HepG2 (cell line): ENCODE data around the gene HS6ST1. TPM values are rescaled to one million over a fixed set of nuclear protein-coding genes. Genes with fewer than 3 reads are reported as not detected.

ENCODE experiments used
- ATAC-seq: fragments of 200-7000 bp; cut with Tn5 transposase; 3 replicates; pipeline ENCODE4 v1.9.1; 2020; ENCODE audit warnings: mild to moderate bottlenecking, moderate library complexity
- Bru-seq: library from RNA; stranded (reverse); fragments of 400-500 nt; gene quantifications from one replicate; lab custom pipeline; 2021; lab: Mats Ljungman, UMichigan
- BruChase-seq, 2 experiments: library from RNA; stranded (reverse); fragments of 400-500 nt; gene quantifications; one replicate each; lab custom pipeline; 2021; lab: Mats Ljungman, UMichigan
- BruUV-seq: library from RNA; stranded (reverse); fragments of 400-500 nt; replicated peaks from 2 replicates; lab custom pipeline; 2021; lab: Mats Ljungman, UMichigan
- CTCF ChIA-PET: fragments of 300-600 bp; formaldehyde crosslinking; extraction: SDS; loops from one replicate; lab custom pipeline; 2021; ENCODE audit warnings: low total read pairs, inconsistent platforms, low intra/inter-chr PET ratio; lab: Yijun Ruan, JAX
- POLR2A ChIA-PET: fragments of 350-600 bp; sonication (Branson Sonifier 250); formaldehyde crosslinking; loops from one replicate; lab custom pipeline; 2020; ENCODE audit warnings: antibody characterized with exemption, inconsistent platforms; lab: Yijun Ruan, JAX
- DNase-seq: peaks from one replicate; pipeline ENCODE4 v3.0.0-alpha.2; 2015; ENCODE audit warnings: low spot score
- FAIRE-seq: peaks from 3 replicates; lab custom pipeline; 2011; peaks lifted over from hg19 to GRCh38; lab: Jason Lieb, UNC
- H2AFZ ChIP-seq: one replicate; pipeline ENCODE4 v1.6.1; 2011; ENCODE audit warnings: low read length, inconsistent platforms
- H3K27ac ChIP-seq: fragments of 300-600 bp; 3 replicates; pipeline ENCODE4 v1.8.0; 2011; ENCODE audit warnings: mixed run types, mild to moderate bottlenecking, mixed read lengths, low read length, inconsistent platforms; ENCODE audit not compliant: insufficient read depth; ENCODE audit errors: extremely low read length
- H3K27me3 ChIP-seq, 2 experiments: fragments of 200-600 bp in 1 of 2; 2 replicates in 1 of 2; 3 replicates in 1 of 2; pipeline versions ENCODE4 v1.6.0 to v1.8.0; 2011; ENCODE audit warnings: low read length in 2 of 2, mild to moderate bottlenecking in 2 of 2, moderate library complexity in 2 of 2, inconsistent platforms in 1 of 2; ENCODE audit not compliant: insufficient read depth in 2 of 2, control insufficient read depth in 1 of 2
- H3K36me3 ChIP-seq, 2 experiments: fragments of 200-600 bp in 1 of 2; replicated peaks in 1 of 2; 2 replicates in 1 of 2; 3 replicates in 1 of 2; pipeline versions ENCODE4 v1.5.1 to v1.8.0; 2011; ENCODE audit warnings: low read length in 2 of 2, inconsistent platforms in 1 of 2; ENCODE audit not compliant: insufficient read depth in 2 of 2, control insufficient read depth in 1 of 2
- H3K4me1 ChIP-seq: 2 replicates; pipeline ENCODE4 v1.5.1; 2012; ENCODE audit warnings: low read length, inconsistent platforms; ENCODE audit not compliant: insufficient read depth
- H3K4me2 ChIP-seq: 2 replicates; pipeline ENCODE4 v1.6.0; 2011; ENCODE audit warnings: low read depth, low read length, inconsistent platforms
- H3K4me3 ChIP-seq, 3 experiments: fragments of 200-600 bp in 1 of 3; sonication (generic), shearing (Covaris generic) in 1 of 3; replicated peaks in 1 of 3; 2 replicates each; pipeline ENCODE4 v1.5.1; 2011 to 2016; ENCODE audit warnings: low read length in 3 of 3, inconsistent platforms in 2 of 3, low read depth in 2 of 3, mild to moderate bottlenecking in 2 of 3, control low read depth in 1 of 3, mixed read lengths in 1 of 3; ENCODE audit not compliant: insufficient read depth in 1 of 3
- H3K79me2 ChIP-seq: one replicate; pipeline ENCODE4 v1.6.1; 2011; ENCODE audit warnings: low read length, inconsistent platforms; ENCODE audit not compliant: insufficient read depth
- H3K9ac ChIP-seq: 2 replicates; pipeline ENCODE4 v1.6.0; 2011; ENCODE audit warnings: mild to moderate bottlenecking, low read depth, low read length, inconsistent platforms; ENCODE audit not compliant: insufficient read depth
- H3K9me3 ChIP-seq: 2 replicates; pipeline ENCODE4 v1.5.1; 2012; ENCODE audit warnings: mild to moderate bottlenecking, low read length
- H4K20me1 ChIP-seq: 2 replicates; pipeline ENCODE4 v1.6.0; 2011; ENCODE audit warnings: inconsistent platforms, mild to moderate bottlenecking, low read length, moderate library complexity; ENCODE audit not compliant: insufficient read depth
- MTA3 ChIP-seq: sonication (generic); formaldehyde crosslinking; IDR thresholded peaks from 2 replicates; pipeline ENCODE4 v1.4.0; 2020; ENCODE audit warnings: missing genetic modification reagents
- POLR2G ChIP-seq: fragments of 200-400 bp; formaldehyde crosslinking; IDR thresholded peaks from 2 replicates; pipeline ENCODE4 v1.6.1; 2018; ENCODE audit warnings: mild to moderate bottlenecking, low read depth, low read length, moderate library complexity
- RBFOX2 ChIP-seq: fragments of 200-400 bp; formaldehyde crosslinking; IDR thresholded peaks from 2 replicates; pipeline ENCODE4 v1.6.1; 2017; ENCODE audit warnings: low read depth, mild to moderate bottlenecking, low read length
- RFXAP ChIP-seq: sonication (generic); formaldehyde crosslinking; IDR thresholded peaks from 2 replicates; pipeline ENCODE4 v1.4.0; 2020; ENCODE audit warnings: missing genetic modification reagents, borderline replicate concordance
- SIX4 ChIP-seq: sonication (generic); formaldehyde crosslinking; IDR thresholded peaks from 2 replicates; pipeline ENCODE4 v1.4.0; 2020; ENCODE audit warnings: missing genetic modification reagents
- SP5 ChIP-seq: IDR thresholded peaks from 2 replicates; pipeline ENCODE4 v1.6.1; 2016; ENCODE audit warnings: low read depth, borderline replicate concordance
- SYNCRIP ChIP-seq: fragments of 200-400 bp; formaldehyde crosslinking; IDR thresholded peaks from 2 replicates; pipeline ENCODE4 v1.6.1; 2018; ENCODE audit warnings: mild to moderate bottlenecking, low read depth, low read length; ENCODE audit not compliant: insufficient read depth
- ZNF382 ChIP-seq: sonication (generic); formaldehyde crosslinking; IDR thresholded peaks from 2 replicates; pipeline ENCODE4 v1.5.0; 2020; ENCODE audit warnings: missing genetic modification reagents, mild to moderate bottlenecking, borderline replicate concordance
- ZNF446 ChIP-seq: sonication (generic); formaldehyde crosslinking; IDR thresholded peaks from 2 replicates; pipeline ENCODE4 v1.5.0; 2020; ENCODE audit warnings: mild to moderate bottlenecking, missing genetic modification reagents
- ZNF557 ChIP-seq: sonication (generic); formaldehyde crosslinking; IDR thresholded peaks from 2 replicates; pipeline ENCODE4 v1.4.0; 2020; ENCODE audit warnings: missing genetic modification reagents
- ZNF746 ChIP-seq: sonication (generic); formaldehyde crosslinking; IDR thresholded peaks from 2 replicates; pipeline ENCODE4 v1.8.0; 2022; ENCODE audit warnings: mild to moderate bottlenecking, missing genetic modification reagents
- ZNF777 ChIP-seq: sonication (generic); formaldehyde crosslinking; IDR thresholded peaks from 2 replicates; pipeline ENCODE4 v1.4.0; 2020; ENCODE audit warnings: missing genetic modification reagents
- WGBS: methylation state at CpG from one replicate; pipeline ENCODE4 v1.1.6; 2017; ENCODE audit warnings: low lambda C conversion rate; 5-methylcytosine and 5-hydroxymethylcytosine counted together
- in situ Hi-C: cut with HindIII; loops from 2 replicates; pipeline ENCODE4 v1.10.0; 2017; ENCODE audit warnings: low pct_unique_long_range_greater_than_20kb; ENCODE audit not compliant: extremely low pct_ligation_motif_present
- intact Hi-C: fragments of 100-400 bp; cut with micrococcal nuclease; formaldehyde crosslinking; loops from one replicate; pipeline ENCODE4 v1.10.0; 2022; ENCODE audit not compliant: unreplicated experiment
- long read RNA-seq, 2 experiments: library from RNA in 1 of 2; library from polyadenylated mRNA in 1 of 2; stranded (forward) in 1 of 2; unstranded in 1 of 2; transcript quantifications; one replicate each; pipeline ENCODE4 v2.0.0, GENCODE V29; 2019 to 2022
- polyA minus RNA-seq, 3 experiments: library from RNA; depleted of rRNA, polyadenylated mRNA; stranded (reverse); fragments of >200 nt; gene quantifications; 2 replicates each; pipeline ENCODE4 v1.2.3, GENCODE V29; 2011; ENCODE audit warnings: low replicate concordance in 1 of 3
- polyA plus RNA-seq, 8 experiments: library from polyadenylated mRNA; depleted of rRNA in 3 of 8; stranded (reverse) in 7 of 8; unstranded in 1 of 8; fragments of >200 nt; fragmentation: Illumina TruSeq in 4 of 8; extraction: Trizol in 4 of 8; gene quantifications; 2 replicates each; pipeline versions ENCODE4 v1.2.1 to v1.2.3, GENCODE V29; 2011 to 2016; ENCODE audit warnings: low read depth in 4 of 8, missing spikeins in 1 of 8, mixed read lengths in 1 of 8; ENCODE audit not compliant: insufficient read depth in 1 of 8
- total RNA-seq, 5 experiments: library from RNA; depleted of rRNA; stranded (reverse); fragments of >200 nt; fragmentation: Illumina TruSeq; extraction: Trizol; gene quantifications; 2 replicates each; pipeline ENCODE4 v1.2.3, GENCODE V29; 2016; ENCODE audit warnings: low read depth in 1 of 5
- TF ChIP-seq, protein P1 (sequence below): sonication (generic); formaldehyde crosslinking; IDR thresholded peaks from 2 replicates; pipeline ENCODE4 v1.4.0; 2020; ENCODE audit warnings: mild to moderate bottlenecking, missing genetic modification reagents

The HS6ST1 gene, protein sequence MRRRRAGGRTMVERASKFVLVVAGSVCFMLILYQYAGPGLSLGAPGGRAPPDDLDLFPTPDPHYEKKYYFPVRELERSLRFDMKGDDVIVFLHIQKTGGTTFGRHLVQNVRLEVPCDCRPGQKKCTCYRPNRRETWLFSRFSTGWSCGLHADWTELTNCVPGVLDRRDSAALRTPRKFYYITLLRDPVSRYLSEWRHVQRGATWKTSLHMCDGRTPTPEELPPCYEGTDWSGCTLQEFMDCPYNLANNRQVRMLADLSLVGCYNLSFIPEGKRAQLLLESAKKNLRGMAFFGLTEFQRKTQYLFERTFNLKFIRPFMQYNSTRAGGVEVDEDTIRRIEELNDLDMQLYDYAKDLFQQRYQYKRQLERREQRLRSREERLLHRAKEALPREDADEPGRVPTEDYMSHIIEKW
- 68.4 and 84.6 TPM in 2 replicates for total RNA-seq (2016; rRNA removed; fragmentation: Illumina TruSeq; extraction: Trizol)
- 8.0 TPM in 2 replicates for total RNA-seq (2016; cell fraction: cytosol; rRNA removed; fragmentation: Illumina TruSeq; extraction: Trizol; ENCODE audit: low read depth)
- 60.2 and 86.4 TPM in 2 replicates for total RNA-seq (2016; cell fraction: insoluble cytoplasmic fraction; rRNA removed; fragmentation: Illumina TruSeq; extraction: Trizol)
- 38.4 and 40.3 TPM in 2 replicates for total RNA-seq (2016; cell fraction: membrane; rRNA removed; fragmentation: Illumina TruSeq; extraction: Trizol)
- 59.1 and 66.3 TPM in 2 replicates for total RNA-seq (2016; cell fraction: nucleus; rRNA removed; fragmentation: Illumina TruSeq; extraction: Trizol)
- polyA plus RNA-seq (2011; rRNA removed): 34.5 and 42.2 TPM in 2 replicates
- 35.2 and 53.7 TPM in 2 replicates for polyA plus RNA-seq (2011; cell fraction: cytosol; rRNA removed)
- 38.8 and 44.3 TPM in 2 replicates for polyA plus RNA-seq (2011; cell fraction: nucleus; rRNA removed)
- polyA plus RNA-seq (2012): 50.2 and 79.5 TPM in 2 replicates
- 5.2 and 5.6 TPM in 2 replicates for polyA plus RNA-seq (2016; cell fraction: cytosol; fragmentation: Illumina TruSeq; extraction: Trizol; ENCODE audit: low read depth)
- polyA plus RNA-seq (2016; cell fraction: insoluble cytoplasmic fraction; fragmentation: Illumina TruSeq; extraction: Trizol; ENCODE audit: low read depth): 70.3 and 83.1 TPM in 2 replicates
- 24.6 and 27.0 TPM in 2 replicates for polyA plus RNA-seq (2016; cell fraction: membrane; fragmentation: Illumina TruSeq; extraction: Trizol; ENCODE audit: low read depth)
- 106 and 113 TPM in 2 replicates for polyA plus RNA-seq (2016; cell fraction: nucleus; fragmentation: Illumina TruSeq; extraction: Trizol; ENCODE audit: insufficient read depth, low read depth)
- 7.6 and 148 TPM in 2 replicates for polyA minus RNA-seq (2011; rRNA and poly(A)+ RNA removed; ENCODE audit: low replicate concordance)
- 47.4 and 52.3 TPM in 2 replicates for polyA minus RNA-seq (2011; cell fraction: cytosol; rRNA and poly(A)+ RNA removed)
- 39.0 and 60.8 TPM in 2 replicates for polyA minus RNA-seq (2011; cell fraction: nucleus; rRNA and poly(A)+ RNA removed)
- percentile 95 among the genes with signal in this experiment for Bru-seq, nascent RNA
- BruChase-seq, experiment 1, labeled RNA remaining after a 6-hour chase: percentile 95 among the genes with signal in this experiment
- BruChase-seq, experiment 2, labeled RNA remaining after a 2-hour chase: percentile 97 among the genes with signal in this experiment
- long read RNA-seq, experiment 1, partial matches to known transcripts: 0 of 61 reads
- long read RNA-seq, experiment 1, other reads (novel, unspliced or antisense): 59 of 61 reads
- long read RNA-seq, experiment 2, transcript HS6ST1-201 (2 exons, 3,932 nt): major isoform, 221 of 471 reads
- long read RNA-seq, experiment 2, partial matches to known transcripts: 1 of 471 reads
- long read RNA-seq, experiment 2, other reads (novel, unspliced or antisense): 249 of 471 reads

DNA sequence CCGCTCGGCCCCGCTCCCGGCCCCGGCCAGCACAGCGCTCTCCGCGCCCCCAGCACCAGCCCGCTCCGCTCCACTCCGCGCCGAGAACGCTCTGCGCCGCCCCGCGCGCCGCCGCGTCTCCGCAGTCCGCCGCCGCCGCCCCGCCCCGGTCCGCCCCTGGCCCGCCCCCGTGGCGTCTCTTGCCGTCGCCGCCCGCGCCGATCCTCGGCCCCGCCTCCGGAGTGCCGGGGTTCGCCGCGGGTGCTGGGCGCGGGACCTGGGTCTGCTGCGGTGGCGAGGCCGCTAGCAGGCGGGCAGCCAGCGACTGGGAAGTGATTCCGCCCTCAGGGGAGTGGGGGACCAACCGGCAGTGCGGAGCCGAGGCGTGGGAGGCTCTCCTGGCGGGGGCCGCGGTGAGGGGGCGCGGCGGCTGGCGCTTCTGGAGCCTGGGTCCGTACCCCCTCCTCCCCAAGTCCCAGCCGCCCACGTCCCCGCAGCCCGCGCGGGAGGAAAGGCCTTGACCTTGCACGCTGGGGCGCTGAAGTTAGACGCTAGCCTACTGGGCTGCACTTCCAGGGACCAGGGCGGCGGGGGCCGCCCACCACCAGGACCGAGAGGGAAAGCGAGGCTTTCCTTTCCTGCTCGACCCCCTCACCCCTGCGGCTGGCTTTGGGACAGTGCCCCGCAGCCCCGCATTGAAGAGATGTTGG, at the start of gene HS6ST1:
TSS of gene HS6ST1 (minus strand) at position 93 of the 689 bp plus-strand sequence. CDS start 305 bp downstream, outside the sequence.
- ChIA-PET POLR2A (interaction anchor here (0.6 to 0.7 kb wide), 2 partner anchors 10 to 13 kb away, joined by 3 read pairs; no protein-coding TSS in a partner anchor), CTCF (no interaction called here)
- peak; percentile 62 for ATAC-seq
- H3K9me3 ChIP-seq: no peaks in the 10 kb centered on the region
- in situ Hi-C loops: no loop called here
- DNase-seq: peak; percentile 69
- H3K27ac ChIP-seq: peak within 1 kb of the TSS; percentile 42
- H4K20me1 ChIP-seq: peaks cover 39% of the 10 kb centered on the region
- no peak for FAIRE-seq
- H3K4me2 ChIP-seq: peak within 1 kb of the TSS; percentile 98
- peaks cover 40% of the 10 kb centered on the region for H3K79me2 ChIP-seq
- peaks cover 13 to 27% of the 10 kb centered on the region in 2 experiments for H3K36me3 ChIP-seq
- WGBS: 7% methylated on average over 23 of the region's 84 CpGs
- no TSS peak for BruUV-seq
- no peaks in the 10 kb centered on the region; a peak in 1 of 5 replicates for H3K27me3 ChIP-seq
- H3K4me3 ChIP-seq: peak within 1 kb of the TSS; percentile 82 to 97 (median 92)
- no peak within 1 kb of the TSS for H2AFZ ChIP-seq
- peak within 1 kb of the TSS; percentile 87 for H3K9ac ChIP-seq
- peaks cover 70% of the 10 kb centered on the region for H3K4me1 ChIP-seq
- intact Hi-C loops: no loop called here
- TF ChIP-seq ZNF382 (CRISPR knock-in tag): no peak
- no peak for TF ChIP-seq RFXAP
- peak; percentile 67; the same call in 1 of the 2 replicates for TF ChIP-seq RBFOX2
- no peak for TF ChIP-seq ZNF557
- TF ChIP-seq MTA3 (CRISPR knock-in tag): no peak
- TF ChIP-seq SYNCRIP: no peak
- peak; percentile 20; the same call in 1 of the 2 replicates for TF ChIP-seq SIX4 (CRISPR knock-in tag)
- TF ChIP-seq, protein P1, sequence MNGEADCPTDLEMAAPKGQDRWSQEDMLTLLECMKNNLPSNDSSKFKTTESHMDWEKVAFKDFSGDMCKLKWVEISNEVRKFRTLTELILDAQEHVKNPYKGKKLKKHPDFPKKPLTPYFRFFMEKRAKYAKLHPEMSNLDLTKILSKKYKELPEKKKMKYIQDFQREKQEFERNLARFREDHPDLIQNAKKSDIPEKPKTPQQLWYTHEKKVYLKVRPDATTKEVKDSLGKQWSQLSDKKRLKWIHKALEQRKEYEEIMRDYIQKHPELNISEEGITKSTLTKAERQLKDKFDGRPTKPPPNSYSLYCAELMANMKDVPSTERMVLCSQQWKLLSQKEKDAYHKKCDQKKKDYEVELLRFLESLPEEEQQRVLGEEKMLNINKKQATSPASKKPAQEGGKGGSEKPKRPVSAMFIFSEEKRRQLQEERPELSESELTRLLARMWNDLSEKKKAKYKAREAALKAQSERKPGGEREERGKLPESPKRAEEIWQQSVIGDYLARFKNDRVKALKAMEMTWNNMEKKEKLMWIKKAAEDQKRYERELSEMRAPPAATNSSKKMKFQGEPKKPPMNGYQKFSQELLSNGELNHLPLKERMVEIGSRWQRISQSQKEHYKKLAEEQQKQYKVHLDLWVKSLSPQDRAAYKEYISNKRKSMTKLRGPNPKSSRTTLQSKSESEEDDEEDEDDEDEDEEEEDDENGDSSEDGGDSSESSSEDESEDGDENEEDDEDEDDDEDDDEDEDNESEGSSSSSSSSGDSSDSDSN (CRISPR knock-in tag): peak; percentile 83
- 0 out of 2 replicates have a peak, but pooled peaks have one; percentile 56 for TF ChIP-seq ZNF446 (CRISPR knock-in tag)
- TF ChIP-seq ZNF746 (CRISPR knock-in tag): peak; percentile 20; the same call in 1 of the 2 replicates
- TF ChIP-seq ZNF777: no peak
- TF ChIP-seq SP5 (CRISPR knock-in tag): peak; percentile 93
- TF ChIP-seq POLR2G: peak; percentile 53; the same call in 1 of the 2 replicates
